KMS-11 (cell line): ENCODE data around the gene CTCFL.
"Not testable (repeated sequence)": the region's sequence is repeated elsewhere in the genome, so short reads cannot be mapped to it uniquely, and the experiment has no call there.

Source experiments
- H2AFZ ChIP-seq: fragments of 200-600 bp; sonication (generic); 2 replicates; pipeline ENCODE4 v1.6.1; 2016; ENCODE audit warnings: antibody characterized with exemption, mixed run types, low read depth
- H3K27ac ChIP-seq: fragments of 200-600 bp; sonication (generic); 2 replicates; pipeline ENCODE4 v1.6.1; 2016; ENCODE audit warnings: mild to moderate bottlenecking, mixed run types
- H3K27me3 ChIP-seq: fragments of 200-600 bp; sonication (generic); 2 replicates; pipeline ENCODE4 v1.6.1; 2017; ENCODE audit warnings: mild to moderate bottlenecking, low read depth, mixed run types, moderate library complexity; ENCODE audit not compliant: insufficient read depth
- H3K36me3 ChIP-seq: fragments of 200-600 bp; sonication (generic); 2 replicates; pipeline ENCODE4 v1.6.1; 2017; ENCODE audit warnings: mild to moderate bottlenecking, mixed run types; ENCODE audit not compliant: insufficient read depth
- H3K4me1 ChIP-seq: fragments of 200-600 bp; sonication (generic); 2 replicates; pipeline ENCODE4 v1.6.1; 2016; ENCODE audit warnings: mild to moderate bottlenecking, low read depth, mixed run types; ENCODE audit not compliant: poor library complexity, severe bottlenecking
- H3K4me2 ChIP-seq: fragments of 200-600 bp; sonication (generic); 2 replicates; pipeline ENCODE4 v1.7.0; 2016; ENCODE audit warnings: mild to moderate bottlenecking, mixed run types
- H3K4me3 ChIP-seq: fragments of 200-600 bp; sonication (generic); IDR thresholded peaks from 2 replicates; pipeline ENCODE4 v1.6.1; 2017; ENCODE audit warnings: low read depth, low read length, mixed read lengths; ENCODE audit not compliant: insufficient read depth
- H3K79me2 ChIP-seq: fragments of 200-600 bp; sonication (generic); 2 replicates; pipeline ENCODE4 v1.6.1; 2016; ENCODE audit warnings: low read depth, mixed run types; ENCODE audit not compliant: insufficient read depth
- H3K9ac ChIP-seq: fragments of 200-600 bp; sonication (generic); 2 replicates; pipeline ENCODE4 v1.6.1; 2016; ENCODE audit warnings: mild to moderate bottlenecking, mixed run types
- H4K20me1 ChIP-seq: fragments of 200-600 bp; sonication (generic); 2 replicates; pipeline ENCODE4 v1.6.1; 2016; ENCODE audit warnings: mild to moderate bottlenecking, mixed run types; ENCODE audit not compliant: insufficient read depth
- TF ChIP-seq, protein P1 (sequence below): fragments of 200-600 bp; sonication (generic); conservative IDR thresholded peaks from 2 replicates; pipeline ENCODE4 v1.6.1; 2017; ENCODE audit warnings: low read depth, mild to moderate bottlenecking, antibody characterized with exemption, low read length, moderate library complexity, mixed read lengths

The CTCFL gene

DNA sequence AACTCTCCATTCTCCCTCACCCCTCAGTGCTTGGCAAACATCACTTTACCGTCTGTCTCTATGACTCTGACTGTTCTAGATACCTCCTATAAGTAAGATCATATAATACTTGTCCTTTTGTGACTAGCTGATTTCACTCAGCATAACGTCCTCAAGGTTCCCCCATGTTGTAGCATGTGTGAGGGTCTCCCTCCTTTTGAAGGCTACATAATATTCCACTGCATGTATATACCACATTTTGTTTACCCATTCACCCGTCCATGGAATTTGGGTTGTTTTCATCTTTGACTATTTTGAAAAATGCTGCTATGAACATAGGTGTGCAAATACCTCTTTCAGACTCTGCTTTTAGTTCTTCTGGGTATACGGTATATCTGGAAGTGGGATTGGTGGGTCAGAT, 28.3 kb downstream of the CTCFL start:
- Histone ChIP-seq H3K27ac (no peak overlapping the region), H3K36me3 (no peaks in the 10 kb centered on the region), H3K4me1 (peaks cover 42% of the 10 kb centered on the region), H2AFZ (no peak overlapping the region), H3K4me2 (no peak overlapping the region), H3K4me3 (no peak overlapping the region), H4K20me1 (no peaks in the 10 kb centered on the region), H3K27me3 (no peaks in the 10 kb centered on the region), H3K79me2 (no peaks in the 10 kb centered on the region), H3K9ac (no peak overlapping the region)
- TF ChIP-seq, protein P1, sequence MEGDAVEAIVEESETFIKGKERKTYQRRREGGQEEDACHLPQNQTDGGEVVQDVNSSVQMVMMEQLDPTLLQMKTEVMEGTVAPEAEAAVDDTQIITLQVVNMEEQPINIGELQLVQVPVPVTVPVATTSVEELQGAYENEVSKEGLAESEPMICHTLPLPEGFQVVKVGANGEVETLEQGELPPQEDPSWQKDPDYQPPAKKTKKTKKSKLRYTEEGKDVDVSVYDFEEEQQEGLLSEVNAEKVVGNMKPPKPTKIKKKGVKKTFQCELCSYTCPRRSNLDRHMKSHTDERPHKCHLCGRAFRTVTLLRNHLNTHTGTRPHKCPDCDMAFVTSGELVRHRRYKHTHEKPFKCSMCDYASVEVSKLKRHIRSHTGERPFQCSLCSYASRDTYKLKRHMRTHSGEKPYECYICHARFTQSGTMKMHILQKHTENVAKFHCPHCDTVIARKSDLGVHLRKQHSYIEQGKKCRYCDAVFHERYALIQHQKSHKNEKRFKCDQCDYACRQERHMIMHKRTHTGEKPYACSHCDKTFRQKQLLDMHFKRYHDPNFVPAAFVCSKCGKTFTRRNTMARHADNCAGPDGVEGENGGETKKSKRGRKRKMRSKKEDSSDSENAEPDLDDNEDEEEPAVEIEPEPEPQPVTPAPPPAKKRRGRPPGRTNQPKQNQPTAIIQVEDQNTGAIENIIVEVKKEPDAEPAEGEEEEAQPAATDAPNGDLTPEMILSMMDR: no peak

DNA sequence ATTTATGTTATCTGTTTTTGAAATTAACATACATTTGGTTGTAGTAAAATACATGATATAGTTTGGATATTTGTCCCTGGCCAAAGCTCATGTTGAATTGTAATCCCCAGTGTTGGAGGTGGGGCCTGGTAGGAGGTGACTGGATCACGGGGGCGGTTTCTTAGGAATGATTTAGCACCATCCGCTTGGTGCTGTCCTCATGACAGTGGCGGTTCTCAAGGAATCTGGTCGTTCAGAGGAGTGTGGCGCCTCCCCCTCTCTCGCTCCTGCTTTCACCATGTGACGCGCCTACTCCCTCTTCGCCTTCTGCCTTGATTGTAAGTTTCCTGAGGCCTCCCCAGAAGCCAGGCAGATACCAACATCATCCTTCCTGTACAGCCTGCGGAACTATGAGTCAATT, 29.0 kb downstream of the CTCFL start:
- H3K36me3 ChIP-seq: no peaks in the 10 kb centered on the region
- no peaks in the 10 kb centered on the region for H4K20me1 ChIP-seq
- H3K9ac ChIP-seq: no peak overlapping the region
- H3K27ac ChIP-seq: no peak overlapping the region
- no peak overlapping the region; the same call in 1 of the 2 replicates for H3K4me2 ChIP-seq
- no peak overlapping the region for H3K4me3 ChIP-seq
- H3K27me3 ChIP-seq: no peaks in the 10 kb centered on the region
- peaks cover 41% of the 10 kb centered on the region for H3K4me1 ChIP-seq
- H3K79me2 ChIP-seq: no peaks in the 10 kb centered on the region
- no peak overlapping the region for H2AFZ ChIP-seq
- TF ChIP-seq, protein P1: no peak

DNA sequence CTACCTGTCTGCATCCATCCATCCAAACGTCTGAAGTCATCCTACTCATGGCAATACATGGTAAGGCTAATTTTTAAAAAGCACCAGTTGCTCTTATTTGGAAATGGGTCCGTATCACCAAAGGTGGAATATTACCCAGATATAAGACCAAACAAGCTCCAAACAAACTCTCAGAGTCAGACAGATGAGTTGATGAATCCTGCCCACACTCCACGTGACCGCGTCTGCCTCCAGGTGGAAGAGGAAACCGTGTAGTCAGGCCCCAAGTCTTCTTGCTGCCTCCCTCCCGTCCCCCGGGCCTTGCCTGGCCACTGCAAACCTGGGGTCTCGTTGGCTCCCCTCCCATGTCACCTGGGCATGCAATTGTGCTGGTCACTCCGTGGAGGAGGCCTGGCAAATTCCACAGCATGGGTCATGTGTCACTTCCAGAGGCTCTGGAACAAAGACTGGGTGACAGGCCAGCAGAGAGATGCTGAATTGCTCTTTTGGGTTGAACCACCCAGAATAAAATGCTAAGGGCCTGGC, 31.8 kb downstream of the CTCFL start:
- Histone ChIP-seq H3K27me3 (no peaks in the 10 kb centered on the region), H3K27ac (no peak overlapping the region), H3K4me3 (no peak overlapping the region), H3K9ac (no peak overlapping the region), H3K4me1 (peaks cover 17% of the 10 kb centered on the region), H2AFZ (no peak overlapping the region), H3K4me2 (no peak overlapping the region), H4K20me1 (no peaks in the 10 kb centered on the region), H3K36me3 (no peaks in the 10 kb centered on the region), H3K79me2 (no peaks in the 10 kb centered on the region)
- TF ChIP-seq, protein P1: no peak

DNA sequence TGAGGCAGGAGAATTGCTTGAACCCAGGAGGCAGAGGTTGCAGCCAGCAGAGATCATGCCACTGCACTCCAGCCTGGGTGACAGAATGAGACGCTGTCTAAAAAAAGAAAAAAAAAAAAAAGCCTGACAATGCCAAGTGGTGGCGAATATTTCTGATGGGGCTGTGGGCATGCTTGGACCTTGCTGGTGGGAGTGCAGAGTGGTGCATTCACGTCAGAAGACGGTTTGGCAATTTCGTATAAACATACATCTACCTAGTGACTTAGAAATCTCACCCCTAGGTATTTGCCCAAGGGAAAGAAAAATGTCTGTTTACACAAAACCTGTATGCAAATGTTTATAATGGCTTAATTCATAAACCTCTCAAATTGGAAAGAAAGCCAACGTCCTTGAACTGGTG, 33.6 kb downstream of the CTCFL start:
- H3K4me3 ChIP-seq: no peak overlapping the region
- peaks cover 12% of the 10 kb centered on the region for H3K4me1 ChIP-seq

DNA sequence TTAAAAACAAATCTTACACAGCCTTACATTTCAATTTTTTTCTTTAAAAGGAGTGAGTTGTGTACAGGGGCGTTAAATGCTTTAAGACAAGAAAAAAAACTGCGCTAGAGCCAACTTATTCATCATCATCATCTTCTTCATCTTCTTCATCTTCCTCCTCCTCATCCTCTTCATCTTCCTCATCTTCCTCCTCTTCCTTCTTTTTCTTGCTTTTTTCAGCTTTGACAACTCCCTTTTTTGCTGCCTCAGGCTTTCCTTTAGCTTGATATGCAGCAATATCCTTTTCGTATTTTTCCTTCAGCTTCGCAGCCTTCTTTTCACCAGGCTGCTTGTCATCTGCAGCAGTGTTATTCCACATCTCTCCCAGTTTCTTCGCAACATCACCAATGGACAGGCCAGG, 36.7 kb downstream of the CTCFL start:
- not testable (repeated sequence) for H3K36me3 ChIP-seq, H3K4me2 ChIP-seq, H3K4me1 ChIP-seq, H3K79me2 ChIP-seq, H3K27me3 ChIP-seq, H2AFZ ChIP-seq, H3K9ac ChIP-seq, H3K4me3 ChIP-seq, H4K20me1 ChIP-seq, H3K27ac ChIP-seq

More for the DNA sequence above, 33.6 kb downstream of the CTCFL start:
- H3K27me3 ChIP-seq: no peaks in the 10 kb centered on the region
- no peak overlapping the region for H3K4me2 ChIP-seq
- no peaks in the 10 kb centered on the region for H3K36me3 ChIP-seq
- H4K20me1 ChIP-seq: no peaks in the 10 kb centered on the region
- H3K79me2 ChIP-seq: no peaks in the 10 kb centered on the region
- H3K27ac ChIP-seq: no peak overlapping the region
- H2AFZ ChIP-seq: no peak overlapping the region
- no peak overlapping the region for H3K9ac ChIP-seq
- TF ChIP-seq, protein P1: no peak
